ENCODE measurements around the gene DNMBP.

The DNMBP gene

DNA sequence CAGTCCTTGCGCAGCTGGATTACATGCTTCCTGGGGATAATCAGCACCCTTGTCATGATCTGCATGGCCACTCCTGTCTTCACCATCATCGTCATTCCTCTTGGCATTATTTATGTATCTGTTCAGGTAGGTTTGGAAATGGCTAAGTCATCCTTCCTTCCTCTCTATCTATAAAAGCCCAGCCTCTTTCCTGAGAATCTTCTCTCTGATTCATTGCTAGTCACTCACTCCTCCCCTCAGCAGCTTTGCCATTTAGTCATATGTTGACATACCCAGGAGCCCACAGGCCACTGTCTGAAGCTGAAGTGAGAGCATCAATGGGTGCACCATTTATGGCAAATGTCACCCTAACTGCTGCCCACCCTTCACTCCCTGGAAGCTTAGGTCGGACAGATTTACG lies 175.3 kb downstream of the DNMBP start:
- DNase-seq (ENCODE audit: low read depth): peak; percentile 22

DNA sequence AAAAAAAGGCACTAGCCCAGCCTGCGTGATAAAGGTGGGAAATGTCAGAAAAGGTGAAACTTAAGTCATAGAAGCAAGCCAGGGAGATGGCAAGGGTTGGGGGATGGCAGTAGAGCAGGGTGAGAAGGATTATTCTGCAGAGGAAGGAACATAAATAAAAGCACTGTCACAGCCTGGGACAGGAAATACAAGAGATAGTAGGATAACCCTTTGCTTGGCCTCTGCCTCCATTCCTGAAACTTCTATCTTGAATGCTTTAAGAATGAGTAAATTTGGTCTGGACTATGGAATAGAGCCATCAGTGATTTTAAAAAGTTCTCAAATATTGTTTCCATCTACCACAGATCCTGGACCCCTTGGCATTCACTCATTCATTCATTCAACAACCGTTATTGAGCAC lies 177.3 kb downstream of the DNMBP start:
- DNase-seq (ENCODE audit: low read depth): no peak

DNA sequence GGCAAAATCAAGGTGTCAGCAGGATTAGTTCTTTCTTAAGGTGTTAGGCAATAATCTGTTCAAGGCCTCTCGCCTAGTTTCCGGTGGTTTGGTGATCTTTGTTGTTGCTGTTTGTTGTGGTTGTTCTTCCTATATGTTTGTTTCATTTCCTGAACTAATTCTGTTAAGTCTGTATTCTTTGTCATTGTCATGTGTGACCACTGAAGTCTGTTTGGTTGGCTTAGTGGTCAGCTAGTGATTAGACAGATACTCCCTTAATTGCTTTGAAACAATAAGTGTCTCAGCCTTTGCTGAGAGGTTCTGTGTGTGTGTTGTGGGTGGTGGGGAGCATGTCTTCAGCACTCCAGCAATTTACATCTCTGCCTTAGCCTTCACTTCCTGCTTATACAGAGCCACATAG lies 181.3 kb downstream of the DNMBP start:
- DNase-seq (ENCODE audit: low read depth): no peak

DNA sequence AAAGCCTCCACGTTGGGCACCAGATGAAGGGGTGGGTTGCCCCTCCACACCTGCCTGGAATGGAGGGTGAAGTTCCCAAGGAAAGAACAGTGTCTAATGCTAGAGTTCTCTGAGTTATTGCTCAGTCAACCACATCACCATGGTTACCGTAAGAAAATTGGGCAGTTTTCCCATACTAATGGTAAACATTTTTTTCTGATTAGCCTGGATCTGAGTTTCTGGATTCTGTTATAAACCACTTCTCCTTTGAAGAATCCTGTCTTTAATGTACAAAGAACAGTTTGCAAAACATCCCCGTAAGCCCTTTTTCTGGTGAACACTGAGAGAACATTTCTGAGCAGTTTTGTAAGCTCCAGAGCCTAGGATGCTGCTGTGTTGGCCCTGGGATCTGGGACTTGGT lies 181.8 kb downstream of the DNMBP start:
- DNase-seq (ENCODE audit: low read depth): peak; percentile 78

Measured in fibroblast of gingiva (primary cell).